Measurements from ENCODE around the gene AKR1D1. TPM values are rescaled to one million over a fixed set of nuclear protein-coding genes. Genes with fewer than 3 reads are reported as not detected.

AKR1D1 gene
- total RNA-seq, 1 donor from 2014 or later, result not detected

DNA sequence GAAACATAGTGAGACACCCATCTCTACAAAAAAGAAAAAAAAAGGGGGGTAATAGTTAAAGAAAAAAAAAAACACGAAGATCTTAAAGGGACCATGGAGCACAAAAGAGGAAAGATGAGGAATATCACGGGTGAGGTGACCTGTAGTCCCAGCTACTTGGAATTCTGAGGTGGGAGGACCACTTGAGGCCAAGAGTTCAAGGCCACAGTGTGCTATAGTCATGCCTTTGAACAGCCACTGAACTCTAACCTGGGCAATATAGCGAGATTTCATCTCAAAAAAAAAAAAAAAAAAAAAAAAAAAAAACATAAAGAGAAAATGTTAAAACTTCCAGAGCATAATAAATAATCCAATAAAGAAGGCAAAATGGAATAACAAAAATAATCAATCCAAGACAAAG is 23.6 kb downstream of the AKR1D1 start:
- Mint-ChIP-seq H3K4me3 (ENCODE audit: unreplicated experiment) (no peak overlapping the region), H3K36me3 (ENCODE audit: low read depth, unreplicated experiment) (no peaks in the 10 kb centered on the region)

GRCh38 chr7:138105221-138105620 is 29.0 kb downstream of the AKR1D1 start:
- no peaks in the 10 kb centered on the region for H3K9me3 Mint-ChIP-seq (ENCODE audit: unreplicated experiment)
- H3K4me3 Mint-ChIP-seq (ENCODE audit: unreplicated experiment), result no peak overlapping the region
- no peaks in the 10 kb centered on the region for H3K36me3 Mint-ChIP-seq (ENCODE audit: low read depth, unreplicated experiment)
- no peak overlapping the region for H3K27ac Mint-ChIP-seq (ENCODE audit: unreplicated experiment)
- no peaks in the 10 kb centered on the region for H3K4me1 Mint-ChIP-seq (ENCODE audit: unreplicated experiment)
- H3K27me3 Mint-ChIP-seq (ENCODE audit: unreplicated experiment), result no peaks in the 10 kb centered on the region
- DNase-seq (ENCODE audit: low spot score), result no peak
- no peak for TF ChIP-seq CTCF (IDR thresholded peaks at IDR 0.05; ENCODE audit: unreplicated experiment)

More for the DNA sequence above, 23.6 kb downstream of the AKR1D1 start:
- TF ChIP-seq CTCF (IDR thresholded peaks at IDR 0.05; ENCODE audit: unreplicated experiment), result no peak
- peaks cover 3% of the 10 kb centered on the region for H3K4me1 Mint-ChIP-seq (ENCODE audit: unreplicated experiment)
- no peaks in the 10 kb centered on the region for H3K9me3 Mint-ChIP-seq (ENCODE audit: unreplicated experiment)
- H3K27ac Mint-ChIP-seq (ENCODE audit: unreplicated experiment), result no peak overlapping the region
- H3K27me3 Mint-ChIP-seq (ENCODE audit: unreplicated experiment), result no peaks in the 10 kb centered on the region
- DNase-seq (ENCODE audit: low spot score), result no peak

GRCh38 chr7:138115047-138115446 is 38.8 kb downstream of the AKR1D1 start:
- DNase-seq (ENCODE audit: low spot score), result no peak
- H3K4me1 Mint-ChIP-seq (ENCODE audit: unreplicated experiment), result peaks cover 2% of the 10 kb centered on the region
- no peaks in the 10 kb centered on the region for H3K36me3 Mint-ChIP-seq (ENCODE audit: low read depth, unreplicated experiment)
- H3K27me3 Mint-ChIP-seq (ENCODE audit: unreplicated experiment), result no peaks in the 10 kb centered on the region
- TF ChIP-seq CTCF (IDR thresholded peaks at IDR 0.05; ENCODE audit: unreplicated experiment), result no peak
- H3K4me3 Mint-ChIP-seq (ENCODE audit: unreplicated experiment), result no peak overlapping the region
- H3K9me3 Mint-ChIP-seq (ENCODE audit: unreplicated experiment), result no peaks in the 10 kb centered on the region
- no peak overlapping the region for H3K27ac Mint-ChIP-seq (ENCODE audit: unreplicated experiment)

GRCh38 chr7:138116141-138116540 is 39.9 kb downstream of the AKR1D1 start:
- H3K9me3 Mint-ChIP-seq (ENCODE audit: unreplicated experiment), result no peaks in the 10 kb centered on the region
- DNase-seq (ENCODE audit: low spot score), result no peak
- no peak overlapping the region for H3K4me3 Mint-ChIP-seq (ENCODE audit: unreplicated experiment)
- H3K27me3 Mint-ChIP-seq (ENCODE audit: unreplicated experiment), result no peaks in the 10 kb centered on the region
- TF ChIP-seq CTCF (IDR thresholded peaks at IDR 0.05; ENCODE audit: unreplicated experiment), result no peak
- no peaks in the 10 kb centered on the region for H3K36me3 Mint-ChIP-seq (ENCODE audit: low read depth, unreplicated experiment)
- H3K4me1 Mint-ChIP-seq (ENCODE audit: unreplicated experiment), result peaks cover 7% of the 10 kb centered on the region
- H3K27ac Mint-ChIP-seq (ENCODE audit: unreplicated experiment), result no peak overlapping the region

GRCh38 chr7:138116892-138117291 is 40.6 kb downstream of the AKR1D1 start:
- Mint-ChIP-seq H3K36me3 (ENCODE audit: low read depth, unreplicated experiment) (no peaks in the 10 kb centered on the region), H3K27me3 (ENCODE audit: unreplicated experiment) (no peaks in the 10 kb centered on the region), H3K27ac (ENCODE audit: unreplicated experiment) (no peak overlapping the region), H3K4me1 (ENCODE audit: unreplicated experiment) (peaks cover 7% of the 10 kb centered on the region), H3K4me3 (ENCODE audit: unreplicated experiment) (no peak overlapping the region), H3K9me3 (ENCODE audit: unreplicated experiment) (no peaks in the 10 kb centered on the region)
- TF ChIP-seq CTCF (IDR thresholded peaks at IDR 0.05; ENCODE audit: unreplicated experiment), result no peak
- no peak for DNase-seq (ENCODE audit: low spot score)
